Mucosa of descending colon (tissue), 3 donors: ENCODE measurements around the gene PITPNM2. TPM values are rescaled to one million over a fixed set of nuclear protein-coding genes. Genes with fewer than 3 reads are reported as not detected.

Experiments used
- ATAC-seq: fragments of 200-7000 bp; cut with Tn5 transposase; one replicate; pipeline ENCODE4 v1.9.1; 2020; ENCODE audit warnings: mild to moderate bottlenecking, moderate library complexity
- DNase-seq, 3 donors: peaks; one replicate each; pipeline ENCODE4 v3.0.0-alpha.2; 2020
- H3K36me3 ChIP-seq: fragments of 200-600 bp; one replicate; pipeline ENCODE4 v1.8.0; 2021; ENCODE audit warnings: low read depth, mild to moderate bottlenecking
- H3K4me1 ChIP-seq: fragments of 200-600 bp; one replicate; pipeline ENCODE4 v1.8.0; 2021; ENCODE audit warnings: low read depth, mild to moderate bottlenecking
- H3K4me3 ChIP-seq: fragments of 200-600 bp; one replicate; pipeline ENCODE4 v1.8.0; 2021; ENCODE audit warnings: mild to moderate bottlenecking
- H3K9me3 ChIP-seq: fragments of 200-600 bp; one replicate; pipeline ENCODE4 v1.8.0; 2021; ENCODE audit warnings: mild to moderate bottlenecking
- intact Hi-C, 2 donors: fragments of 100-400 bp; cut with DNase I in 1 of 2; cut with micrococcal nuclease in 1 of 2; formaldehyde crosslinking; loops; one replicate each; pipeline versions ENCODE4 v1.11.0 to v1.11.1; 2022; cut with DNase I, micrococcal nuclease
- long read RNA-seq, 2 donors: library from polyadenylated mRNA; unstranded; transcript quantifications; one replicate each; pipeline ENCODE4 v2.0.0, GENCODE V29; 2019 to 2021
- total RNA-seq, 3 donors: library from RNA; stranded (reverse); fragmentation: NEBNext Ultra II Directional in 2 of 3; extraction: Animal tissue kit (Norgen Biotek cat#: 25700) in 2 of 3; gene quantifications; one replicate each; pipeline versions ENCODE4 v1.2.1 to v1.2.4, GENCODE V29; 2021 to 2023
- TF ChIP-seq, protein P1 (sequence below): fragments of 200-600 bp; IDR thresholded peaks from one replicate; pipeline ENCODE4 v1.8.0; 2022; ENCODE audit warnings: antibody characterized with exemption, mild to moderate bottlenecking
- donor health status: DM: no; HTN: no; CAD: no; lungs with moderate emphysema.
- donor health status: DM: no; HTN: no; CAD: no.
- donor health status: DM: no; HTN: yes; CAD: no.

The PITPNM2 gene
- 10 to 100 TPM; 16.7 to 22.7 (median 20.8) TPM for total RNA-seq
- long read RNA-seq, donor 1, partial matches to known transcripts = 3 of 12 reads
- long read RNA-seq, donor 1, other reads (novel, unspliced or antisense) = 9 of 12 reads
- long read RNA-seq, donor 2, partial matches to known transcripts = 0 of 1 reads
- long read RNA-seq, donor 2, other reads (novel, unspliced or antisense) = 1 of 1 reads

DNA sequence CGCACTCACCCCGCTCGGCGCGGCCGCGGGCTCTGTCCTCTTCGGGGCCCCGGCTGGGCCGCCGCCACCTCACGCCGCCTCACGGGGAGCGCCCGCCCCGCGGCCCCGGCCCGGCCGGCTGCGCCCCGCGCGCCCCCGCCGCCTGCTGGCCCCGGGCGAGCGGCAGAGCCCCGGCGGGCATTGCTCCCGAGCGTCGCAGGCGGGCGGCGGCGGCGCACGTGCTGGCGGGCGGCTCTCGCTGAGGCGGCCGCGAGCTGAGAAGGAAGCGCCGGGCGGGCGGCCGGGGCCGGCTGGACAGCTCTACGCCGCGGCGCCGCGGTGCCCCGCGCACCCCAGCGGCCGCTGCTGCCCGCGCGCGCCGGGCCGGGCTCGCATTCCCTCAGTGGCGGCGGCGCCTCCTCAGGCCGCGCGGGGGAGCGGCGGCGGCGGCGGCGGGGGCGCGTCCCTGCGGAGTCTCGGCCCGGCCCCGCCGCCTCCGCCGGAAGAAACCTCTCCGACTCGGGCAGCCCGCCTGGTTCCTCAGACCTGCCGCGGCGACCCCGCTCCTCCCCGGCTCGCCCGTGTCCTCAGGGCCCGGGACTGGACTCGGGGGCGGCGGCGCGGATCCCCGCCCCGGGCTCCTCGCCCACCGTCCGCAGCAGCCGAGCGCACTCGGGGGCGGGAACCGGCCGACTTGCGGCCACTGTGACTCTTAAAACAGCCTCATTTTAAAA is at the start of gene PITPNM2:
PITPNM2 (minus strand) TSS at position 347 of the 713 bp plus-strand sequence. CDS start 116,500 bp downstream, outside the sequence.
- intact Hi-C loops = loop anchor here in 1 of 2 donors (10.0 kb wide), 1 partner anchor 106 kb away; no protein-coding TSS in a partner anchor
- Histone ChIP-seq H3K4me1 (no peaks in the 10 kb centered on the region), H3K4me3 (peak within 1 kb of the TSS; percentile 47), H3K9me3 (no peaks in the 10 kb centered on the region), H3K36me3 (no peaks in the 10 kb centered on the region)
- TF ChIP-seq, protein P1, sequence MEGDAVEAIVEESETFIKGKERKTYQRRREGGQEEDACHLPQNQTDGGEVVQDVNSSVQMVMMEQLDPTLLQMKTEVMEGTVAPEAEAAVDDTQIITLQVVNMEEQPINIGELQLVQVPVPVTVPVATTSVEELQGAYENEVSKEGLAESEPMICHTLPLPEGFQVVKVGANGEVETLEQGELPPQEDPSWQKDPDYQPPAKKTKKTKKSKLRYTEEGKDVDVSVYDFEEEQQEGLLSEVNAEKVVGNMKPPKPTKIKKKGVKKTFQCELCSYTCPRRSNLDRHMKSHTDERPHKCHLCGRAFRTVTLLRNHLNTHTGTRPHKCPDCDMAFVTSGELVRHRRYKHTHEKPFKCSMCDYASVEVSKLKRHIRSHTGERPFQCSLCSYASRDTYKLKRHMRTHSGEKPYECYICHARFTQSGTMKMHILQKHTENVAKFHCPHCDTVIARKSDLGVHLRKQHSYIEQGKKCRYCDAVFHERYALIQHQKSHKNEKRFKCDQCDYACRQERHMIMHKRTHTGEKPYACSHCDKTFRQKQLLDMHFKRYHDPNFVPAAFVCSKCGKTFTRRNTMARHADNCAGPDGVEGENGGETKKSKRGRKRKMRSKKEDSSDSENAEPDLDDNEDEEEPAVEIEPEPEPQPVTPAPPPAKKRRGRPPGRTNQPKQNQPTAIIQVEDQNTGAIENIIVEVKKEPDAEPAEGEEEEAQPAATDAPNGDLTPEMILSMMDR = peak; percentile 36
- ATAC-seq (peak; percentile 89), DNase-seq (peak; percentile 68 to 80 (median 74))

DNA sequence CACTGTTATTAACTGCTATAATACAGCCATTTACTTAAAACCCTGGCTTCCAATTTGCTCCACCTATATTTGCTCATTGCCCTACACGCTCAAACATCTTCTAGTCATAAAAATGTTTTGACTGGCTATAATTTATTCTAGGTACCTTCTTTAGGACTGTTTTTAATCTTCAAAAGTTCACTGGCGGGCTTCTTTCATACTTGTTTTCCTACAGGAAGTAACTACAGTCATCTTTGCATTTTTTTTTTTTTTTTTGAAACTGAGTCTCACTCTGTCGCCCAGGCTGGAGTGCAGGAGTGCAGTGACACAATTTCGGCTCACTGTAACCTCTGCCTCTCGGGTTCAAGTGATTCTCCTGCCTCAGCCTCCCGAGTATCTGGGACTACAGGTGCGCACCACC is 49.5 kb upstream of the PITPNM2 start:
- no peaks in the 10 kb centered on the region for H3K9me3 ChIP-seq
- intact Hi-C loops = no loop called here
- no peaks in the 10 kb centered on the region for H3K4me1 ChIP-seq
- H3K4me3 ChIP-seq = no peak overlapping the region
- TF ChIP-seq, protein P1 = no peak
- H3K36me3 ChIP-seq = peaks cover 4% of the 10 kb centered on the region
- no peak for DNase-seq
- no peak for ATAC-seq

DNA sequence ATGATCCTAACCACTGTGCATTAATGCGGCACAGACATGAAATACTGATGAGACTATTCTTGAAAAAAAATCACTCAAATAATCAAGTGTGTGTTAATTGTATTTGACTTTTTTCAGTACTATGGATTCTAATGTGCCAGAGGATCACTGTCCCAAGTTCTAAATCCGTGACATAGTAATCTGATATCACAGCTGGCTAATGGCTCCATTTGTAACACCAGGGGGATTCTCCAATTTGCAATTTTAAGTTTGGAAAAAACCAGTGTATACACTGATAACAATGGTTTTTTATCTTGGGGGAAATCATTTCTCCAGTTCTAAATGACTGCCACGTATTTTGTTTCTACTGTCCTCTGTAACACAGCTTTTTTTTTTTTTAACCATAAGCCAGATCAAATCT is 49.0 kb upstream of the PITPNM2 start:
- DNase-seq (no peak), ATAC-seq (no peak)
- Histone ChIP-seq H3K9me3 (no peaks in the 10 kb centered on the region), H3K36me3 (peaks cover 4% of the 10 kb centered on the region), H3K4me1 (no peaks in the 10 kb centered on the region), H3K4me3 (no peak overlapping the region)
- TF ChIP-seq, protein P1 = no peak
- intact Hi-C loops = no loop called here

DNA sequence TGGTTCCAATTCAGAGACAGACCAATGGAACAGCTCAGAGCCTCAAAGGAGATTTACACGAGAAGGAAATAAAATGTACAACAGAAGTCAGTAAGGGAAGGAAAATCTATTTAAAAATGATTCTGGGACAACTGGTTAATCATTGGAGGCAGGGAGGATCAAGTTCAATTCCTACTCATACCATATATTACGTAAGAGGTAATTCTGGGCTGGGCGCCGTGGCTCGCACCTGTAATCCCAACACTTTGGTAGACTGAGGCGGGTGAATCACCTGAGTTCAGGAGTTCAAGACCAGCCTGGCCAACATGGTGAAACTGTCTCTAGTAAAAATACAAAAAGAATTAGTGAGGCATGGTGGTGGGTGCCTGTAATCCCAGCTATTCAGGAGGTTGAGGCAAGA is 36.7 kb upstream of the PITPNM2 start:
- Histone ChIP-seq H3K4me3 (no peak overlapping the region), H3K9me3 (no peaks in the 10 kb centered on the region), H3K4me1 (no peaks in the 10 kb centered on the region), H3K36me3 (no peaks in the 10 kb centered on the region)
- intact Hi-C loops = no loop called here
- TF ChIP-seq, protein P1 = no peak
- ATAC-seq (no peak), DNase-seq (no peak)

DNA sequence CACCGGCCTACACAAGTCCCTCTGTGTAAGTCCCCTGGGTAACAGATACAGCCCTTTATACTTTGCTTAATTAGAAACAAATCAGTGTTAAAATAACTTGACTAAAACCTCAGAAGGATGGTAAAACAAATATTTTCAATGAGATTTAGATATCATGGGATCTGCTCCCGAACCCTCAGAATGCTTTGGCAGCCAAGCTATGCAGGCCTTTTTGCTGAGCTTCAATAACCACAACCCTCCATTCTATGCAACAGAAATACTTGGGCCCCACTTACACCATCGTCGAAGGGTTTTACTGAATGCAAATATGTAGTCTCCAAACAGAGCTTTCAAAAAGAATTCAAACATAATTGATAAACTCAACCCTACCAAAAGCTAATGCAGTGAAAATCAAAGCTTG is 29.3 kb upstream of the PITPNM2 start:
- no peak for ATAC-seq
- Histone ChIP-seq H3K4me3 (no peak overlapping the region), H3K9me3 (no peaks in the 10 kb centered on the region), H3K36me3 (no peaks in the 10 kb centered on the region), H3K4me1 (no peaks in the 10 kb centered on the region)
- TF ChIP-seq, protein P1 = no peak
- intact Hi-C loops = no loop called here
- no peak for DNase-seq
